Endothelial cell of umbilical vein (primary cell): Measurements from ENCODE around the gene RAB37. TPM values are rescaled to one million over a fixed set of nuclear protein-coding genes. Genes with fewer than 3 reads are reported as not detected.

Experiments used
- BruUV-seq: library from RNA; stranded (reverse); fragments of 400-500 nt; replicated peaks from 2 replicates; lab custom pipeline; 2021; lab: Mats Ljungman, UMichigan
- CTCF ChIA-PET: fragments of 300-600, 350-600 bp; sonication (Branson Sonifier 250); formaldehyde crosslinking; loops from one replicate; lab custom pipeline; 2021; ENCODE audit warnings: antibody characterized with exemption, inconsistent platforms; lab: Charles Lee
- POLR2A ChIA-PET: fragments of 300-600, 350-600 bp; sonication (Branson Sonifier 250); formaldehyde crosslinking; loops from one replicate; lab custom pipeline; 2021; ENCODE audit warnings: antibody characterized with exemption, inconsistent platforms; lab: Charles Lee
- DNase-seq: peaks from one replicate; pipeline ENCODE4 v3.0.0-alpha.2; 2011; ENCODE audit warnings: low read depth, low spot score
- FAIRE-seq: peaks from 2 replicates; lab custom pipeline; 2011; peaks lifted over from hg19 to GRCh38; lab: Jason Lieb, UNC
- H2AFZ ChIP-seq: 2 replicates; pipeline ENCODE4 v1.6.0; 2012; ENCODE audit warnings: low read depth, low read length, control low read depth, inconsistent platforms
- H3K27ac ChIP-seq: 2 replicates; pipeline ENCODE4 v1.5.1; 2011; ENCODE audit warnings: low read depth, mild to moderate bottlenecking, control low read depth, low read length, moderate library complexity; ENCODE audit not compliant: insufficient read depth
- H3K27me3 ChIP-seq, 2 experiments: 2 replicates each; pipeline versions ENCODE4 v1.6.0 to v1.6.1; 2011; ENCODE audit warnings: low read length in 2 of 2, mixed read lengths in 1 of 2; ENCODE audit not compliant: control insufficient read depth in 2 of 2, insufficient read depth in 2 of 2
- H3K36me3 ChIP-seq, 2 experiments: 2 replicates in 1 of 2; 3 replicates in 1 of 2; pipeline ENCODE4 v1.5.1; 2011; ENCODE audit warnings: low read length in 2 of 2, mild to moderate bottlenecking in 1 of 2, moderate library complexity in 1 of 2; ENCODE audit not compliant: control insufficient read depth in 2 of 2, insufficient read depth in 2 of 2; ENCODE audit errors: extremely low read depth in 1 of 2
- H3K4me1 ChIP-seq: 3 replicates; pipeline ENCODE4 v1.5.1; 2011; ENCODE audit warnings: mild to moderate bottlenecking, low read length; ENCODE audit not compliant: control insufficient read depth, insufficient read depth; ENCODE audit errors: extremely low read depth
- H3K4me2 ChIP-seq: 2 replicates; pipeline ENCODE4 v1.6.1; 2011; ENCODE audit warnings: low read length, control low read depth, mixed read lengths; ENCODE audit not compliant: insufficient read depth
- H3K4me3 ChIP-seq, 3 experiments: fragments of 200-600 bp in 1 of 3; sonication (generic), shearing (Covaris generic) in 1 of 3; replicated peaks in 1 of 3; 2 replicates each; pipeline ENCODE4 v1.5.1; 2011 to 2016; ENCODE audit warnings: control low read depth in 3 of 3, low read length in 3 of 3, mild to moderate bottlenecking in 2 of 3, inconsistent platforms in 1 of 3, low read depth in 1 of 3, moderate library complexity in 1 of 3; ENCODE audit not compliant: insufficient read depth in 1 of 3
- H3K79me2 ChIP-seq: 2 replicates; pipeline ENCODE4 v1.6.0; 2012; ENCODE audit warnings: low read length, inconsistent platforms; ENCODE audit not compliant: control insufficient read depth, insufficient read depth
- H3K9ac ChIP-seq: replicated peaks from 2 replicates; pipeline ENCODE3; 2011; ENCODE audit warnings: low read length, control low read depth; ENCODE audit not compliant: insufficient read depth; ENCODE audit errors: extremely low read depth
- H3K9me1 ChIP-seq: replicated peaks from 3 replicates; pipeline ENCODE4 v1.6.0; 2011; ENCODE audit warnings: mild to moderate bottlenecking, low read length; ENCODE audit not compliant: control insufficient read depth, insufficient read depth; ENCODE audit errors: extremely low read depth
- H3K9me3 ChIP-seq: replicated peaks from 2 replicates; pipeline ENCODE4 v1.5.1; 2012; ENCODE audit warnings: low read length, inconsistent platforms; ENCODE audit not compliant: control insufficient read depth, insufficient read depth
- H4K20me1 ChIP-seq: replicated peaks from 2 replicates; pipeline ENCODE3; 2011; ENCODE audit warnings: mild to moderate bottlenecking, low read length; ENCODE audit not compliant: control insufficient read depth, insufficient read depth; ENCODE audit errors: extremely low read depth
- CTCF ChIP-seq, 2 donors: IDR thresholded peaks; 1 replicate in 1 of 2; 2 replicates in 1 of 2; pipeline ENCODE4 v1.5.1; 2011; ENCODE audit warnings: low read length in 2 of 2, mild to moderate bottlenecking in 2 of 2, moderate library complexity in 2 of 2, control low read depth in 1 of 2, inconsistent platforms in 1 of 2, low read depth in 1 of 2; ENCODE audit not compliant: insufficient read depth in 1 of 2; ENCODE audit errors: extremely low read depth in 1 of 2
- EZH2 ChIP-seq: IDR thresholded peaks from 2 replicates; pipeline ENCODE4 v1.6.1; 2012; ENCODE audit warnings: borderline replicate concordance, low read depth, mild to moderate bottlenecking, moderate library complexity, low read length, inconsistent platforms; ENCODE audit not compliant: severe bottlenecking
- FOS ChIP-seq: IDR thresholded peaks from 2 replicates; pipeline ENCODE4 v1.6.1; 2011; ENCODE audit warnings: mild to moderate bottlenecking, low read length, moderate library complexity, borderline replicate concordance; ENCODE audit not compliant: insufficient read depth
- GATA2 ChIP-seq: IDR thresholded peaks from 2 replicates; pipeline ENCODE4 v1.7.0; 2011; ENCODE audit warnings: low read depth, mild to moderate bottlenecking, moderate library complexity, mixed read lengths, low read length; ENCODE audit not compliant: insufficient read length, insufficient read depth
- JUN ChIP-seq: IDR thresholded peaks from 2 replicates; pipeline ENCODE4 v1.6.1; 2011; ENCODE audit warnings: borderline replicate concordance, low read depth; ENCODE audit not compliant: insufficient read length, insufficient read depth
- MAX ChIP-seq: IDR thresholded peaks from 2 replicates; pipeline ENCODE4 v1.6.1; 2011; ENCODE audit not compliant: insufficient read depth, insufficient read length
- MYC ChIP-seq: IDR thresholded peaks from one replicate; pipeline ENCODE4 v1.6.1; 2011; ENCODE audit warnings: mild to moderate bottlenecking, low read depth, low read length
- POLR2A ChIP-seq: IDR thresholded peaks from 2 replicates; pipeline ENCODE4 v1.6.1; 2012; ENCODE audit warnings: low read depth, mild to moderate bottlenecking, control low read depth, low read length
- POLR2AphosphoS5 ChIP-seq: IDR thresholded peaks from 2 replicates; pipeline ENCODE4 v1.6.1; 2012; ENCODE audit warnings: low read depth, mild to moderate bottlenecking, control low read depth, low read length, moderate library complexity; ENCODE audit not compliant: insufficient read depth
- dilution Hi-C: fragments of 300-500 bp; cut with MboI; formaldehyde crosslinking; loops from one replicate; pipeline ENCODE4 v1.15.0; 2019; ENCODE audit warnings: low sequenced_read_pairs; ENCODE audit not compliant: extremely low pct_ligation_motif_present
- intact Hi-C: fragments of 100-400 bp; cut with micrococcal nuclease; formaldehyde crosslinking; loops from one replicate; pipeline ENCODE4 v1.10.0; 2022
- polyA plus RNA-seq, 4 experiments: library from polyadenylated mRNA; depleted of rRNA in 3 of 4; stranded (reverse) in 3 of 4; unstranded in 1 of 4; fragments of >200 nt; gene quantifications; 2 replicates each; pipeline versions ENCODE4 v1.2.1 to v1.2.3, GENCODE V29; 2011 to 2012; ENCODE audit warnings: missing spikeins in 1 of 4
- total RNA-seq: library from RNA; stranded (reverse); gene quantifications from 2 replicates; pipeline ENCODE4 v1.2.3, GENCODE V29; 2021

RAB37 gene
- total and polyA plus RNA-seq, 2 donors (not counting 3 experiments of a cell fraction or from before 2014, with no cell fraction given), result 0.11 TPM; not detected in 1

GRCh38 chr17:74773414-74773813 is 36.4 kb downstream of the RAB37 start:
- H4K20me1 ChIP-seq, result no peaks in the 10 kb centered on the region
- H3K79me2 ChIP-seq, result peaks cover 21% of the 10 kb centered on the region
- peaks cover 7% of the 10 kb centered on the region for H3K4me1 ChIP-seq
- dilution Hi-C loops (no loop called here), intact Hi-C loops (no loop called here)
- POLR2A ChIA-PET, result no interaction called here
- no peak overlapping the region for H2AFZ ChIP-seq
- no peaks in the 10 kb centered on the region for H3K9me1 ChIP-seq
- no peaks in the 10 kb centered on the region for H3K9me3 ChIP-seq
- H3K9ac ChIP-seq, result no peak overlapping the region
- no peaks in the 10 kb centered on the region for H3K27me3 ChIP-seq
- H3K27ac ChIP-seq, result no peak overlapping the region
- no TSS peak for BruUV-seq
- FAIRE-seq (no peak), DNase-seq (no peak)
- H3K4me2 ChIP-seq, result no peak overlapping the region
- TF ChIP-seq POLR2AphosphoS5 (no peak), POLR2A (no peak), CTCF (IDR thresholded peaks at IDR 0.05; ENCODE audit: extremely low read depth in 1 of 2, insufficient read depth in 1 of 2, low read depth in 1 of 2, low read length in 2 of 2) (no peak), JUN (no peak), GATA2 (no peak)
- CTCF ChIA-PET, result interaction anchor here (0.7 to 4.3 kb wide), 3 partner anchors 12 to 116 kb away, joined by 3 to 30 read pairs (median 6); no protein-coding TSS in a partner anchor
- H3K4me3 ChIP-seq, result no peak overlapping the region
- H3K36me3 ChIP-seq, result peaks cover 3 to 32% of the 10 kb centered on the region in 2 experiments

- Histone ChIP-seq H3K9ac (no peak overlapping the region), H3K9me1 (no peaks in the 10 kb centered on the region), H4K20me1 (no peaks in the 10 kb centered on the region), H3K4me3 (no peak overlapping the region), H3K9me3 (no peaks in the 10 kb centered on the region), H3K4me1 (peaks cover 7% of the 10 kb centered on the region), H3K27ac (no peak overlapping the region), H3K79me2 (peaks cover 21% of the 10 kb centered on the region), H3K36me3 (peaks cover 3 to 32% of the 10 kb centered on the region in 2 experiments), H3K4me2 (no peak overlapping the region), H3K27me3 (no peaks in the 10 kb centered on the region), H2AFZ (no peak overlapping the region)
- FAIRE-seq (peak; percentile 18), DNase-seq (no peak)
- dilution Hi-C loops (no loop called here), intact Hi-C loops (no loop called here)
- CTCF ChIA-PET, result interaction anchor here (0.7 to 4.3 kb wide), 5 partner anchors 11 to 117 kb away, joined by 3 to 30 read pairs (median 3); no protein-coding TSS in a partner anchor
- POLR2A ChIA-PET, result no interaction called here
- TF ChIP-seq CTCF (IDR thresholded peaks at IDR 0.05; ENCODE audit: extremely low read depth in 1 of 2, insufficient read depth in 1 of 2, low read depth in 1 of 2, low read length in 2 of 2), result no peak
- no peak for TF ChIP-seq MAX
- TF ChIP-seq JUN, result no peak
- TF ChIP-seq MYC, result no peak
- no peak for TF ChIP-seq FOS
- TF ChIP-seq GATA2, result no peak
- no peak for TF ChIP-seq EZH2
- TF ChIP-seq POLR2AphosphoS5, result no peak
- no peak for TF ChIP-seq POLR2A
- BruUV-seq, result no TSS peak
Measured at GRCh38 chr17:74773871-74774286, 36.8 kb downstream of the RAB37 start.
